22Rv1 (cell line): ENCODE results near the gene FIGNL2.

Source experiments
- ZFX ChIP-seq: fragments of 450-650 bp; IDR thresholded peaks from 2 replicates; pipeline ENCODE4 v1.6.1; 2017; ENCODE audit warnings: antibody characterized with exemption, borderline replicate concordance
- TF ChIP-seq, protein P1 (sequence below): fragments of 450-650 bp; IDR thresholded peaks from 2 replicates; pipeline ENCODE4 v1.5.1; 2017; ENCODE audit warnings: mild to moderate bottlenecking

DNA sequence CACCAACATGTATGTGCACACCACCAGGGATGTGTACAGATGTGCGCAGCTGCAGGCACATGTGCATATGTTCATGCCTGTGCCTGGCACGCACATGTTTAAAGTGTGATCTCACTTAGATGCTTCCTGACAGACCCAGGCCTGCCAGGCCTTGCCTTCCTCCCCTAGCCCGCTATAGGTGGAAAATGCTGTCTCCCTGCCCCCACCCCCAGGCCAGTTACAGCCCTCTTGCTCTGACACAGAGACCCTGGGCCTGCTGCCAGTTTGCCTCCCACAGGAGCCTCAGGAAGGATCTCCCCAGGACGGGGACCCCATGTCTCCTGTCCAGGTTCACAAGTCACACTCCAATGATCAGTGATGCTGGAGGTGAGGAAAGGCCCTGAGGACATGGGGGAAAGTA lies 21.6 kb downstream of the FIGNL2 start:
- no peak for TF ChIP-seq ZFX
- TF ChIP-seq, protein P1, sequence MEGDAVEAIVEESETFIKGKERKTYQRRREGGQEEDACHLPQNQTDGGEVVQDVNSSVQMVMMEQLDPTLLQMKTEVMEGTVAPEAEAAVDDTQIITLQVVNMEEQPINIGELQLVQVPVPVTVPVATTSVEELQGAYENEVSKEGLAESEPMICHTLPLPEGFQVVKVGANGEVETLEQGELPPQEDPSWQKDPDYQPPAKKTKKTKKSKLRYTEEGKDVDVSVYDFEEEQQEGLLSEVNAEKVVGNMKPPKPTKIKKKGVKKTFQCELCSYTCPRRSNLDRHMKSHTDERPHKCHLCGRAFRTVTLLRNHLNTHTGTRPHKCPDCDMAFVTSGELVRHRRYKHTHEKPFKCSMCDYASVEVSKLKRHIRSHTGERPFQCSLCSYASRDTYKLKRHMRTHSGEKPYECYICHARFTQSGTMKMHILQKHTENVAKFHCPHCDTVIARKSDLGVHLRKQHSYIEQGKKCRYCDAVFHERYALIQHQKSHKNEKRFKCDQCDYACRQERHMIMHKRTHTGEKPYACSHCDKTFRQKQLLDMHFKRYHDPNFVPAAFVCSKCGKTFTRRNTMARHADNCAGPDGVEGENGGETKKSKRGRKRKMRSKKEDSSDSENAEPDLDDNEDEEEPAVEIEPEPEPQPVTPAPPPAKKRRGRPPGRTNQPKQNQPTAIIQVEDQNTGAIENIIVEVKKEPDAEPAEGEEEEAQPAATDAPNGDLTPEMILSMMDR: no peak
